Colon (tissue), 2 donors: ENCODE data around the gene CDKN2B.
"Not testable (repeated sequence)": the region's sequence is repeated elsewhere in the genome, so short reads cannot be mapped to it uniquely, and the experiment has no call there.

Experiments
- FAIRE-seq: peaks from 2 replicates; lab custom pipeline; 2012; peaks lifted over from hg19 to GRCh38; lab: Jason Lieb, UNC
- donor health status: control.
- donor health status: control.

CDKN2B gene

DNA sequence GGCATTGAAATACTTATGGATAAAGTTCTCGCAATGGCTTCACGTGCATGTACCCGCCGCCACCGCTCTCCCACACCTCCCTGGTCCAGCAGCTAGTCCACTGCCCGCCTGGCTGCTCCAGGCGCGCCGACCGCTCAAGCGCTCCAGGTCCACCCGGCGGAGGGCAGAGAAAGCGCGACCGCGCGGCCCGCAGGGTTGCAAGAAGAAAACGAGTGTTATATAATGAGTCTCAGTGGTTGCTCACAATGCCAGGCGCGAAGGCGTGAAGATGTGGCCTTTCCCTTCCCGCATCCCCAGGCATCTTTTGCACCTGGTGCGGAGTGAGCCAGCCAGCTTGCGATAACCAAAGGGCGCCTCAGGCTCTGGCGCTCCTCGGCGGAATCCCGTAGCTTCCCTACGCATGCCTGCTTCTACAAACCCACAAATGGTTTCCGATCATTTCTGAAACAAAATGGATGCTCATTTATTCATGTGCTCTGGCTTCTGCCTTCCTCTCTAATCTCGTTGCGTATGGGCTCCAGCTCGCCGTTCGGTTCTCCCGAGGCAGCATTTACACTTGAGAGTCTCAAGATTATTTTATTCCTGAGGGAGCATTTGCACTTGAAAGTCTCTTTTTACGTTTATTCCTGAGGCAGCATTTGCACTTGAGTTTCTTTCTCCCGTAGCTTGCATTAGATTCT lies 40.6 kb downstream of the CDKN2B start:
- FAIRE-seq = no peak

DNA sequence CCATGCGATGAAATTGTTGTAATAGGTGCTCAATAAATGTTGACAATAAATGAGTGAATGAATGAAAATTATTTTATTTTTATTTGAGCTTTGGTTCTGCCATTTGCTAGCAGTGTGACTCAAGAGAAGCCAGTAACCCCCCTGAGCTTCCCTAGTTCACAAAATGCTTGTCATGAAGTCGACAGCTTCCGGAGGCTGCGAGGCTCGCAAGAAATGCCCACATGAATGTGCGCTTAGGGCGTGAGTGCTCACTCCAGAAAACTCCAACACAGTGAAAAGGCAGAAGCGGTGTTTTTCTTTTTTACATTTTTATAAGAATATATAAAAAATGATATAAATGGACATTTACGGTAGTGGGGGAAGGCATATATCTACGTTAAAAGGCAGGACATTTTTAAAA lies 41.4 kb downstream of the CDKN2B start:
- FAIRE-seq = no peak

GRCh38 chr9:21967169-21967568 lies 41.9 kb downstream of the CDKN2B start:
- no peak for FAIRE-seq

DNA sequence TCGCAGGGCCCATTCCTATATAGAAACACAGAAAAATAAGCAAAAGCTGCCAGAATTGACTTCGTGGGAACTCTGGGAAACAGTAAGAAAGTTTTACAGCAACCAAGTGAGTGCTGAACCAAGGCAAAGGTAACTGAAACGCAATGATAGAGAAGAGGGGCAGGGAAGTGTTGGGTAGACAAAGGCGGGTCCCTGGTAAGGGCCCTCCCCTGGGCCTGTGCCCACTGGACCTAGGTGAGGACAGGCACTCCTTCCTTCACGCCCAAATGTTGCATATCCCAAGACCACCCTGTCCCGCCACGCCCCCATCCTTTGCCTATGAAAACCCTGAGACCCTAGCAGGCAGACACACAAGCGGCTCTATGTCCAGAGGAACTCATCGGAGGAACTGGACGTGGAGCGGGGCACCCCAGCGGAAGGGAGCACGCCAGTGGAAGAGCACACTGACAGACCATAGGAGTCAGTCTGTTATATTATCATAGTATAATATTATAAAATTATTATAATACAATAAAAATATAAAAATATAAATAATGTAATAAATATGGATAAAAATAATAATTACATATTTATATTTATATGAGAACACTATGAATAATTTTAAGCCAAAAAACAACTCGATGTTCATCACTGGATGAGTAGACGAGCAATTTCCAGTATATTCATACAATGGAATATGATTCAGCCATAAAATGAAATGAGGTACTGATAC lies 42.8 kb downstream of the CDKN2B start:
- no peak for FAIRE-seq

DNA sequence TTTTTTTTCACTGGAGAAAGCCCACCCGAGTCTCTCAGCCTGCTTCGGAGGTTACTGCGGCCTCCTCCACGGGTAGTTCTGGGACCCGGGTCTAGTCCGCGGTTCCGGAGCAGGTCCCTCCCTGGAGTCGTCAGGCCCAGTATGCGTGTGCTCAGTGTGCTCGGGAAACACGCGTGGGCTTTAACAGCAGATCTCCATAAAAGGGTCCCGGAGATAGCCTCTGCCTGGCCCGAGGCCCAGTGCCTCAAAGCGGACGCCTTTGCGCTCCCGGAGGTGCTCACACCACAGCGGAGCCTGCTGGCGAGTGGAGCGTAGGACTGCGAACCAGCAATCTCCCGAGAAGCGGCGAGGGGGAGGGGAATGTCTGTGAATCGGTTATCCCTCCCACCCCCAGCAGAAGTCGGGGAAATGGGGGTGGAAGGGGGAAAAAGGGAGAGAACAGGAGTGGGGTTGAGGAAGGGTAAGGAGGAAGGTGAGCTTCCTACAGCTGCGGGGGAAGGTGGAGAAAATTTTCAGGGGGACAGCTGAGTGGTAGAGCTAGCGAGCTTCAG lies 43.6 kb downstream of the CDKN2B start:
- FAIRE-seq = no peak

GRCh38 chr9:21964925-21965385 lies 44.1 kb downstream of the CDKN2B start:
- FAIRE-seq = no peak

GRCh38 chr9:21961569-21961968 lies 47.5 kb downstream of the CDKN2B start:
- no peak for FAIRE-seq

GRCh38 chr9:21959268-21959667 lies 49.8 kb downstream of the CDKN2B start:
- not testable (repeated sequence) for FAIRE-seq

GRCh38 chr9:21958833-21959232 lies 50.3 kb downstream of the CDKN2B start:
- FAIRE-seq = no peak
